ENCODE measurements around the gene B9D2. TPM values are rescaled to one million over a fixed set of nuclear protein-coding genes. Genes with fewer than 3 reads are reported as not detected.
A peak's percentile ranks its signal among the peaks of the same experiment; 100 is the strongest.

The B9D2 gene
- total RNA-seq, 1 donor from 2014 or later: 5.9 TPM

DNA sequence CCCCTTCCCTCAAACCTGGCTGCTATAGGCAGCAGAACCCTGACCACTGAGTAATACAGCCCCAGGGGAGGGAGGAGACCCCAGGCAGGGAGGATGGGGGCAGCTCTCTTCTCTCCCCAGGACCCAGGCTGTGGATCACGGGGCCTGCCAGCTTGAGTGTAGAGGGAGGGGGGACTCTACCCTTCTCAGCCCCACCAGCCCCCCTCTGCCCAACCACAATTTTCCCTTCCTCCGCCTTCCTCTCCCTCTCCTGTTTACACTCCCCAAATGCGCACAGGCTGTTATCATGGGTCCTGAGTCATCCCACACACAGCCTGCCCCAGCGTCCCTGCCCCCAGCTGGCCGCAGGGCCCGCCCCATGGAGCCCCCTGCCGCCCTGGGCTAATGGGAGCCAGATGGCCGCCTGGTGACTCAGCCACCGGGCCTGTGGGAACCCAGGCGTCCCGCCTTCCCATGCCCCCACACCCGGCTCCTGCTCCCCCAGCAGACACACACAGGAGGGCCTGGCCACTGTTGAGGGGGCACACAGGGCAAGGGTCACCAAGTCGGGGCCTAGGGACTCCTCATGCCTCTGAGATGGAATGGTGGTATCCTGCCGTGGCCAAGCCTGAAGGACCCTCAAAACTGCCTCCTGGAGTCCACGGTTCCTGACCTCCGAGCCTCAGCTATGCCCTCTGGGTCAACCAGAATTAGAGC, 40.4 kb downstream of the B9D2 start:
- peak overlapping the region; percentile 75 for H3K4me3 Mint-ChIP-seq (ENCODE audit: unreplicated experiment)
- H3K36me3 ChIP-seq (ENCODE audit: insufficient read depth, low read length): peaks cover 14% of the 10 kb centered on the region
- DNase-seq (ENCODE audit: low read depth) (peak; percentile 96), FAIRE-seq (no peak)
- H3K36me3 Mint-ChIP-seq (ENCODE audit: low read depth, unreplicated experiment): peaks cover 16% of the 10 kb centered on the region
- H3K9me3 ChIP-seq (ENCODE audit: insufficient read depth, low read depth, low read length): no peaks in the 10 kb centered on the region
- peak overlapping the region; percentile 80 for H3K4me2 ChIP-seq (ENCODE audit: low read length)
- no peaks in the 10 kb centered on the region for H3K27me3 Mint-ChIP-seq (ENCODE audit: low read depth, unreplicated experiment)
- H2AFZ ChIP-seq (ENCODE audit: low read depth, low read length): no peak overlapping the region
- peak overlapping the region; percentile 99 for H3K27ac Mint-ChIP-seq (ENCODE audit: unreplicated experiment)
- H3K4me1 Mint-ChIP-seq (ENCODE audit: low read depth, unreplicated experiment): peaks cover 63% of the 10 kb centered on the region
- H3K27ac ChIP-seq (ENCODE audit: low read depth, low read length): peak overlapping the region; percentile 100
- H3K27me3 ChIP-seq (ENCODE audit: insufficient read depth, low read length): no peaks in the 10 kb centered on the region
- peaks cover 30% of the 10 kb centered on the region for H4K20me1 ChIP-seq (ENCODE audit: insufficient read depth, low read length)
- peaks cover 10% of the 10 kb centered on the region for H3K79me2 ChIP-seq (ENCODE audit: insufficient read depth, low read length)
- H3K4me3 ChIP-seq (ENCODE audit: insufficient read depth, low read depth, low read length): peak overlapping the region; percentile 32
- H3K9ac ChIP-seq (ENCODE audit: low read length): peak overlapping the region; percentile 95
- peaks cover 77% of the 10 kb centered on the region for H3K4me1 ChIP-seq (ENCODE audit: insufficient read depth, low read length)
- TF ChIP-seq EZH2 (IDR thresholded peaks at IDR 0.05; ENCODE audit: insufficient read depth, low read length) (no peak), CTCF (IDR thresholded peaks at IDR 0.05; ENCODE audit: insufficient read depth, low read depth, low read length) (no peak)
- H3K9me3 Mint-ChIP-seq (ENCODE audit: unreplicated experiment): no peaks in the 10 kb centered on the region

- DNase-seq (ENCODE audit: low read depth): peak; percentile 68
- H3K9ac ChIP-seq (ENCODE audit: low read length): peak overlapping the region; percentile 92
- no peaks in the 10 kb centered on the region for H3K27me3 Mint-ChIP-seq (ENCODE audit: low read depth, unreplicated experiment)
- H3K9me3 Mint-ChIP-seq (ENCODE audit: unreplicated experiment): no peaks in the 10 kb centered on the region
- H3K79me2 ChIP-seq (ENCODE audit: insufficient read depth, low read length): peaks cover 10% of the 10 kb centered on the region
- peaks cover 14% of the 10 kb centered on the region for H3K36me3 ChIP-seq (ENCODE audit: insufficient read depth, low read length)
- FAIRE-seq: no peak
- H3K4me1 Mint-ChIP-seq (ENCODE audit: low read depth, unreplicated experiment): peaks cover 57% of the 10 kb centered on the region
- H2AFZ ChIP-seq (ENCODE audit: low read depth, low read length): no peak overlapping the region
- H3K27ac ChIP-seq (ENCODE audit: low read depth, low read length): peak overlapping the region; percentile 100
- peak overlapping the region; percentile 99 for H3K27ac Mint-ChIP-seq (ENCODE audit: unreplicated experiment)
- H3K4me2 ChIP-seq (ENCODE audit: low read length): peak overlapping the region; percentile 80
- peaks cover 71% of the 10 kb centered on the region for H3K4me1 ChIP-seq (ENCODE audit: insufficient read depth, low read length)
- H3K4me3 Mint-ChIP-seq (ENCODE audit: unreplicated experiment): peak overlapping the region; percentile 75
- TF ChIP-seq CTCF (IDR thresholded peaks at IDR 0.05; ENCODE audit: insufficient read depth, low read depth, low read length) (no peak), EZH2 (IDR thresholded peaks at IDR 0.05; ENCODE audit: insufficient read depth, low read length) (no peak)
- H3K36me3 Mint-ChIP-seq (ENCODE audit: low read depth, unreplicated experiment): peaks cover 13% of the 10 kb centered on the region
- H3K27me3 ChIP-seq (ENCODE audit: insufficient read depth, low read length): no peaks in the 10 kb centered on the region
- H4K20me1 ChIP-seq (ENCODE audit: insufficient read depth, low read length): peaks cover 31% of the 10 kb centered on the region
- H3K4me3 ChIP-seq (ENCODE audit: insufficient read depth, low read depth, low read length): peak overlapping the region; percentile 32
- no peaks in the 10 kb centered on the region for H3K9me3 ChIP-seq (ENCODE audit: insufficient read depth, low read depth, low read length)
Observed at GRCh38 chr19:41323023-41323422, 40.9 kb downstream of the B9D2 start.

DNA sequence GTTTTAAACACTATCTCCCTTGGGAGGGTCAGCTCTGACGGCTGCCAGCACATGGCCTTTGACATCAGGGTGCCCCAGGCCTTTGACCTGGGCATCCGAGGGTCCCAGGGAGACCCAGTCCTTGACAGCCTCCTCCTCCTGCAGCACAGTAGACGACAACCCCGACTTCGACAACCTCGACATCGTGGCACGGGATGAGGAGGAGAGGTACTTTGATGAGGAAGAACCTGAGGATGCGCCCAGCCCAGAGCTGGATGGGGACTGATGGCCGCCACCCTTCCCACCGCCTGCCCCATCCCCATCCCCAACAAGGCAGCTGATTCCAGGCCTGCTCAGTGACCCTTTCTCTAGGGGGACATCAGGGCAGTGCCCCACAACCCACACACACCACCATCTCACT, 41.5 kb downstream of the B9D2 start:
- peaks cover 67% of the 10 kb centered on the region for H3K4me1 ChIP-seq (ENCODE audit: insufficient read depth, low read length)
- H3K4me1 Mint-ChIP-seq (ENCODE audit: low read depth, unreplicated experiment): peaks cover 54% of the 10 kb centered on the region
- peak overlapping the region; percentile 100 for H3K27ac ChIP-seq (ENCODE audit: low read depth, low read length)
- no peaks in the 10 kb centered on the region for H3K27me3 ChIP-seq (ENCODE audit: insufficient read depth, low read length)
- H3K36me3 ChIP-seq (ENCODE audit: insufficient read depth, low read length): peaks cover 14% of the 10 kb centered on the region
- peak overlapping the region; percentile 80 for H3K4me2 ChIP-seq (ENCODE audit: low read length)
- peaks cover 12% of the 10 kb centered on the region for H3K36me3 Mint-ChIP-seq (ENCODE audit: low read depth, unreplicated experiment)
- peak overlapping the region; percentile 99 for H3K27ac Mint-ChIP-seq (ENCODE audit: unreplicated experiment)
- H3K9ac ChIP-seq (ENCODE audit: low read length): peak overlapping the region; percentile 92
- H3K79me2 ChIP-seq (ENCODE audit: insufficient read depth, low read length): peaks cover 9% of the 10 kb centered on the region
- peak overlapping the region; percentile 17 for H3K4me3 ChIP-seq (ENCODE audit: insufficient read depth, low read depth, low read length)
- DNase-seq (ENCODE audit: low read depth): no peak
- H4K20me1 ChIP-seq (ENCODE audit: insufficient read depth, low read length): peaks cover 31% of the 10 kb centered on the region
- no peaks in the 10 kb centered on the region for H3K9me3 Mint-ChIP-seq (ENCODE audit: unreplicated experiment)
- H2AFZ ChIP-seq (ENCODE audit: low read depth, low read length): no peak overlapping the region
- no peaks in the 10 kb centered on the region for H3K9me3 ChIP-seq (ENCODE audit: insufficient read depth, low read depth, low read length)
- no peaks in the 10 kb centered on the region for H3K27me3 Mint-ChIP-seq (ENCODE audit: low read depth, unreplicated experiment)
- H3K4me3 Mint-ChIP-seq (ENCODE audit: unreplicated experiment): peak overlapping the region; percentile 75
- TF ChIP-seq EZH2 (IDR thresholded peaks at IDR 0.05; ENCODE audit: insufficient read depth, low read length): no peak
- TF ChIP-seq CTCF (IDR thresholded peaks at IDR 0.05; ENCODE audit: insufficient read depth, low read depth, low read length): no peak
- no peak for FAIRE-seq
